ENCODE results near the gene PSMG4.

DNA sequence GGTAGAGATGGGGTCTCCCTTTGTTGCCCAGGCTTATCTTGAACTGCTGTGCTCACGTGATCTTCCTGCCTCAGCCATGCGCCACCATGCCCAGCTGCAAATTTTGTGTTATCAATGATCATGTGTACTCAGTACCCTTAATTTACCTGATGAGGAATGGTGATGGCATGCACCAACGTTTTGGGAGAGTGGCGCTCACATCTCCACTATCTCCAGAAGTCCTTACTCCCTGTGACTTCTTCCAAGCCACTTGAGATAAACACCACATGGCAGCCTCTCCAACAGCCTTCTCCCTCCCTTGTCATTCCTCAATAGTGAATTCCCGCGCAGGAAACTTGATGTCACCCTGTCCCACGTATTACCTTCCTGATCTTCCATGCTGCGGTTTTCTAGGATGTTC is 58.1 kb downstream of the PSMG4 start:
- TF ChIP-seq POLR2A (IDR thresholded peaks at IDR 0.05; ENCODE audit: low read depth, low read length) (no peak), POLR2AphosphoS5 (IDR thresholded peaks at IDR 0.05; ENCODE audit: low read depth, low read length) (no peak), TAF1 (IDR thresholded peaks at IDR 0.05; ENCODE audit: low read depth, low read length) (no peak), SPI1 (IDR thresholded peaks at IDR 0.05; ENCODE audit: low read depth, low read length) (no peak), PAX5 (IDR thresholded peaks at IDR 0.05; ENCODE audit: insufficient read depth, low read length, severe bottlenecking) (no peak), POU2F2 (IDR thresholded peaks at IDR 0.05; ENCODE audit: low read depth, low read length) (no peak)
